ENCODE measurements around the gene B4GALNT3. TPM values are rescaled to one million over a fixed set of nuclear protein-coding genes. Genes with fewer than 3 reads are reported as not detected.

The B4GALNT3 gene
- total and polyA plus RNA-seq, 10 of the 15 experiments (the other 5 are each of a cell fraction or from before 2014, with no cell fraction given) = 0.05 to 4.2 (median 2.7) TPM; not detected in 1

DNA sequence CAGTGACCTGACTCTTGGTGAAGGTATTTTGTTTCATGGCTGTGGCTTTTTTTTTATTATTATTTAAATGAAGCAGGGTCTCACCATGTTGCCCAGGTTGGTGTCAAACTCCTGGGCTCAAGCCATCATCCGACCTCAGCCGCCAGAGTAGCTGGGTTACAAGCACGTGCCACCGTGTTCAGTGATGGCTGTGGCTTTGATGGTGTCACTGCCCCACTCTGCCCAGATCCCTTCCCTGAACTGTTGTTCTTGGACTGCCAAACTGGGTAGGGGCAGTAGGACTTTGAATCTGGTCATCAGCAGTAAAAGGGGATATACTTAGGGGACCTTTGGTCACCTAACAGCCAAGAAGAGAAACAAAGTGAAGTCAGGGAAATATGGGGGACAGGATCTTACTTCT, 19.4 kb downstream of the B4GALNT3 start (continued):
- TF ChIP-seq, protein P1, sequence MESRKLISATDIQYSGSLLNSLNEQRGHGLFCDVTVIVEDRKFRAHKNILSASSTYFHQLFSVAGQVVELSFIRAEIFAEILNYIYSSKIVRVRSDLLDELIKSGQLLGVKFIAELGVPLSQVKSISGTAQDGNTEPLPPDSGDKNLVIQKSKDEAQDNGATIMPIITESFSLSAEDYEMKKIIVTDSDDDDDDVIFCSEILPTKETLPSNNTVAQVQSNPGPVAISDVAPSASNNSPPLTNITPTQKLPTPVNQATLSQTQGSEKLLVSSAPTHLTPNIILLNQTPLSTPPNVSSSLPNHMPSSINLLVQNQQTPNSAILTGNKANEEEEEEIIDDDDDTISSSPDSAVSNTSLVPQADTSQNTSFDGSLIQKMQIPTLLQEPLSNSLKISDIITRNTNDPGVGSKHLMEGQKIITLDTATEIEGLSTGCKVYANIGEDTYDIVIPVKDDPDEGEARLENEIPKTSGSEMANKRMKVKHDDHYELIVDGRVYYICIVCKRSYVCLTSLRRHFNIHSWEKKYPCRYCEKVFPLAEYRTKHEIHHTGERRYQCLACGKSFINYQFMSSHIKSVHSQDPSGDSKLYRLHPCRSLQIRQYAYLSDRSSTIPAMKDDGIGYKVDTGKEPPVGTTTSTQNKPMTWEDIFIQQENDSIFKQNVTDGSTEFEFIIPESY (IDR thresholded peaks at IDR 0.05) = no peak
- TF ChIP-seq PAX8 (IDR thresholded peaks at IDR 0.05) (no peak), PRDM15 (CRISPR knock-in tag; IDR thresholded peaks at IDR 0.05) (no peak), HDAC6 (IDR thresholded peaks at IDR 0.05; ENCODE audit: unreplicated experiment) (no peak), ZNF207 (IDR thresholded peaks at IDR 0.05; ENCODE audit: borderline replicate concordance) (no peak), SRF (IDR thresholded peaks at IDR 0.05; ENCODE audit: low read depth in 2 of 2, low read length in 2 of 2) (no peak), HCFC1 (IDR thresholded peaks at IDR 0.05; ENCODE audit: low read length) (no peak), ASH2L (IDR thresholded peaks at IDR 0.05; ENCODE audit: borderline replicate concordance, low read depth) (no peak), NFIC (IDR thresholded peaks at IDR 0.05; ENCODE audit: low read depth, low read length) (no peak), SUPT20H (IDR thresholded peaks at IDR 0.05; ENCODE audit: borderline replicate concordance, control insufficient read depth, low read depth, low read length) (no peak), CBFB (IDR thresholded peaks at IDR 0.05; ENCODE audit: low read depth) (no peak), TCF12 (IDR thresholded peaks at IDR 0.05; ENCODE audit: low read depth, low read length) (no peak), SMARCA5 (IDR thresholded peaks at IDR 0.05) (no peak)

Measured in GM12878 (cell line).